Cardiac fibroblast (primary cell): ENCODE results near the gene RGS7.
A peak's percentile ranks its signal among the peaks of the same experiment; 100 is the strongest.

Source experiments
- DNase-seq, 2 donors: peaks; one replicate each; pipeline versions ENCODE4 v3.0.0 to v3.0.0-alpha.2; 2010; ENCODE audit warnings: low read depth in 2 of 2
- H3K4me3 ChIP-seq, 2 donors: replicated peaks in 1 of 2; 1 replicate in 1 of 2; 2 replicates in 1 of 2; pipeline ENCODE4 v1.5.1; 2011; ENCODE audit warnings: low read depth in 2 of 2, low read length in 2 of 2, mild to moderate bottlenecking in 2 of 2, moderate library complexity in 1 of 2
- CTCF ChIP-seq: IDR thresholded peaks from one replicate; pipeline ENCODE4 v1.5.1; 2011; ENCODE audit warnings: low read depth, mild to moderate bottlenecking, low read length, inconsistent platforms

RGS7 gene

GRCh38 chr1:241356519-241357365, at the start of gene RGS7:
TSS of gene RGS7 (minus strand) at chr1:241357205.
- TF ChIP-seq CTCF = no peak
- peak; percentile 55 to 59 for DNase-seq
- H3K4me3 ChIP-seq = peak within 1 kb of the TSS; percentile 47 to 68

- no peak overlapping the region for H3K4me3 ChIP-seq
- no peak for DNase-seq
- no peak for TF ChIP-seq CTCF
These were observed 49.4 kb upstream of the RGS7 start for GRCh38 chr1:241406421-241406820.

- H3K4me3 ChIP-seq = no peak overlapping the region
- no peak for TF ChIP-seq CTCF
- DNase-seq = peak in 1 of 2 donors; percentile 53
These were observed 44.2 kb upstream of the RGS7 start for GRCh38 chr1:241401156-241401555.

- TF ChIP-seq CTCF = no peak
- H3K4me3 ChIP-seq = no peak overlapping the region
- no peak for DNase-seq
These were observed 40.0 kb upstream of the RGS7 start for GRCh38 chr1:241396747-241397681.

GRCh38 chr1:241391926-241392710, 35.1 kb upstream of the RGS7 start:
- no peak for TF ChIP-seq CTCF
- H3K4me3 ChIP-seq = no peak overlapping the region
- DNase-seq = no peak

GRCh38 chr1:241390526-241390925, 33.5 kb upstream of the RGS7 start:
- H3K4me3 ChIP-seq = no peak overlapping the region
- TF ChIP-seq CTCF = no peak
- no peak for DNase-seq
